ENCODE data around the gene EFCAB8.
A peak's percentile ranks its signal among the peaks of the same experiment; 100 is the strongest.

EFCAB8 gene, protein sequence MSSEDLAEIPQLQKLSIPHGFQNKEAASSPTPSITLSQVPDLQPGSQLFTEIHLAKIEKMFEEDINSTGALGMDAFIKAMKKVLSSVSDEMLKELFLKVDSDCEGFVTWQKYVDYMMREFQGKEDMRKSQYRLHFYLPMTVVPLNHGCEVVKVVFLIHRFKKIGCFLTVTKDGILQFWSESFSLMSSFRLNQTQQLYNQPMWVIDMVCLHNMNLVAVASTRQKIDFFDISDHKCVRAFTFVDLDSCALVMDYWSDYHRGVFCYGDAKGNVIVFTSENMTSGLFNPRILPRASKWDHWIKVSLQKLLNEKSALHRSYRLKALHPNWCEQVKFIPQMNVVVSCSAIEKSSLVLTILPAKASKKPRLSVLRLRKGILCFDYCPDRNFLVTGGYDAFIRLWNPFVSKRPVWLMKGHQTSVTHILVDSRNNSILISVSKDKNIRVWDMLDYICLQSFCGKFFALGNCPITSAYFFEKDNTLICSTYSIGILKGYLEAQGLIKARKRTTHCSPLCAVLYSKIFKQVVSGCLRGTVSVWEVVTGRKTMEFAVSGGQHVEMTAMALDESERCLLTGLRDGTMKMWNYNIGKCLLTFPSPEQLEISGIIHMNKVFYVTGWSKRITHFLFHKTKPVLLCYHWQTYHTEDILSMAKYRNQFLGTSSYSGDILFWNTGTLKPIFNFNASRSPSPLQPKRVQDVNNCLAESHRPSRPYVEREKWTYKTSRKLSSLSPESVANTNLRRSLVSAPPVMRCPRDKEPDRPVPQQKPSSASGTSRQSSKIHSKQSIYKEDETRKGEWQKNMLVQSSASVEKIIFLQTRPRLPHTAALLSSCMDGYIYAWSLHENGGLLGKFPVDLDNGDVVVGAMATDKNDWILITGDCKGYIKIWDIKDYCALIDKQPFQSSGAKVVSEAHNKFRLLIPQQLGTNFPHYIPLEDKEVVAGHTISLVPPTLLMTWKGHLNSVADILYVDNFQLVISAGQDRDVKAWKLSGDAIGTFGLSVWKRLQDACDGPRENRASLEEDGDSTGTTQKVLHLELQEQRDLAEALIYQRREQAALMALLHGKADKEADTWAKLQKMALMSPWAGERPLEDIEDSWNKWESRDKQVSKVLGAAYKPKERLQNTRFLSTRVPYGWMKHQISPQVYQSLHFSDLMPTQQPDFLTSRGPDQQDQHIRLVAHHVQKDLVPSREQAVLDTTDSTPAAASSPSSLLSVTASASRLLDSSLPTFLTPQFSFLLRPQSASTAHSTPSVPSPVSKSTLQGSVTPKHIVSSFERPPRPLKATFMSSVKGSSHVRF

DNA sequence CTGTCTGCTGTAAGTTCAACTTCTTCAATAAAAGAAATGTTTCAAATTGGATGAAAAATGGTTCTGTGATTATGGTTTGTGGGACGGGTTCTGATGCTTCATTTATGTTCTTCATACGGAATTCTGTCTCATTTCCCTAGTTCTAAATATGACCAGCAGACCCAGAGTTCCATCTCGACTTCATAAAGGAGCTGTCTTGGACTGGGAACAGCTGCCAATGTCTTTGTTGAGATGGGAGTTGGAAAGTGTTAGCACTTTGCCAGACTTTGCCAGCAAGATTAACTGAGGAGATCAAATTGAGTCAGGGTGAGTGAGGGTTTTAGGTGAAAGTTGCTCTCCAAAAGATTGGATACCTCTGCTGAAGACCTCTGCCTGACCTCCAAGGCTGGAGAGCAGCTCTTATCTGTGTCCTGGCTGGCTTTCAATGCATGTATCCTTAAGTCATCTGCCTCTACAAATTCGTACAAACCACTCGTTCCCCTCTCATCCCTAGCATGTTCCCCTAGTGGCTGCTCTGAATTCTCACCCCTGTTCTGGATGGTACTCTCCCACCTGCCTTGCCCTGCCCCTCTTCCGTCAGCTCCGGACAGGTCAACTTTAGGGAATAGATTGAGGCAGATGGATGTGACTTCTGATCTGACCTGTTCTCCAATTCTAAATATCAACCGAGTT, at the start of gene EFCAB8:
EFCAB8 (plus strand) TSS at position 223 of the 672 bp plus-strand sequence. CDS start 4,870 bp downstream, outside the sequence.
- DNase-seq: no peak

DNA sequence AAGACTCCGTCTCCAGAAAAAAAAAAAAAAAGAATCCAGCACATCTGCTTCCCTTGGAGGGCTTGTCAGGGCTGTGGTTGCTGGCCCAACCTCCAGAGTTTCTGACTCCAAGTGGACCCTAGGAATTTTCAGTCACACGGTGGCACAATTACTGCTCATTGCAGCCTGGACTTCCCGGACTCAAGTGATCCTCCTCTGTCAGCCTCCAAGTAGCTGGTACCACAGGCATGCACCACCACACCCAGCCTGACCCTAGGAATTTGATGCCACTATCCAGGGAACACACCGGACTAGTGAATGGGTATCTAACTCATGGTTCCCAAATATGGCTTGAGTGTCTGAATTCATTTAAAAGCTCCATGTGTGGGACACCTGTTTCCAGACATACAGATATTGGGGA, 48.8 kb upstream of the EFCAB8 start:
- no peak for DNase-seq

DNA sequence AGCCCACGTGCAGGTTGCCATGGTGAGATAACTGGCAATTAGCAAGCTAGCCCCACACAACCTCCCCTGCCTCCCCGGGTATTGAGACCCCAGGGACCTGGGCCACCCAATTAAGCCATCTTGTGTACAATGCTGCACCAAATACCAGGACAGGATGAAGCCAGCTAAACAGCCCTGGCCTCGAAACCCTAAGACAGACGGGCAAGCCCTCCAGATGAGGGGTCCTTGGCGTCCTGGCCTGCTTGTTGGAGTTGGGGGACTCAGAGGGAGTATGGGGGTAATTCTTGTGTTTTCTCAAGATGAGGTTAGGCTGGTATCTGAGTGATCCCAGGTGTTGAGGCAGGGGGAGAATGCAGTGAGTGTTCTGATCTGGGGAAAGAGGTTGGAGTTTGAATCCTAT, 47.8 kb upstream of the EFCAB8 start:
- no peak for DNase-seq

DNA sequence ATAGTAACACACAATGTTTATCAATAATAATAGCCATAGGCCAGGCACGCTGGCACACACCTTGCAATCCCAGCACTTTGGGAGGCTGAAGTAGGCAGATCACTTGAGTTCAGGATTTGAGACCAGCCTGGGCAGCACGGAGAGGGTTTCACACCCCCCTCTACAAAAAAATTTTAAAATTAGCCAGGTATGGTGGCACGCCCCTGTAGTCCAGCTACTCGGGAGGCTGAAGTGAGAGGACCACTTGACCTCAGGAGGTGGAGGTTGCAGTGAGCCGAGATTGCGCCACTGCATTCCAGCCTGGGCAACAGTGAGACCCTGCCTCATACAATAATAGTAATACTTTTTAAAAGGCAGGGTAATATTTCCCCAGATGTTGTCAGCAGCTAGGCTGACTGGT, 46.8 kb upstream of the EFCAB8 start:
- no peak for DNase-seq

DNA sequence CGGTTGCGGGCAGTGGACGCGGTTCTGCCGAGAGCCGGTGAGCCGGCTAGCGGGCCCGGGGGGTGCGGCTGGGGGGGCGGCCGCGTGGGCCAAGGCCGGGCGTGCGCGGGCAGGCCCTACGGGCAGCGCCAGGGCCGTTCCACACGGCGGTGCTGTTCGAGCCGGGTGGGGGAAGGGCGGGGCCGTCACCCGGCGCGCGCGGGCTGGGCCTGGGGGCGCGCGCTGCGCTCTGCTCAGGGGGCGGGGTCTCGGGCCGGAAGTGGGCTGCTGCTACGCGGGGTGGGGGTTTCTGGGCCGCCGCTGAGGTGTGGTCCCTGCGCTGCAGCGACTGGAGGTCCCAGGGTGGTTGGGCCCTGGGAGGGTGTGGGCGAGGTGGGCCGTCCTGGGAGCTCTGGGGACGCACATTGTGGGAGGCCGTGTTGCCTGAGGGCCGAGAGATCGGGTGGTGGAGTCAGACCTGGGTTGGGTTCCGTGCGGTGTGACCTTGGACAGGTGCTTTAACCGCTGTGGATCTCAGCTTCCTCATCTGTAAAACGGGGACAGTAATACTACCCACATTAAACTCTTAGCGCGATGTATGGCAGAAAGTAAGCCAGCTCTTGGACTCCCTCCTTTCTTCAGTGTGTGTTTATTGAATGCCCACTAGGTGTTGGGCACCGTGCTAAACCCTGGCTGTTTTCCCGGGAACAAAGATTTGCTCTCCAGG, 38.6 kb upstream of the EFCAB8 start:
- peak; percentile 67 for DNase-seq

DNA sequence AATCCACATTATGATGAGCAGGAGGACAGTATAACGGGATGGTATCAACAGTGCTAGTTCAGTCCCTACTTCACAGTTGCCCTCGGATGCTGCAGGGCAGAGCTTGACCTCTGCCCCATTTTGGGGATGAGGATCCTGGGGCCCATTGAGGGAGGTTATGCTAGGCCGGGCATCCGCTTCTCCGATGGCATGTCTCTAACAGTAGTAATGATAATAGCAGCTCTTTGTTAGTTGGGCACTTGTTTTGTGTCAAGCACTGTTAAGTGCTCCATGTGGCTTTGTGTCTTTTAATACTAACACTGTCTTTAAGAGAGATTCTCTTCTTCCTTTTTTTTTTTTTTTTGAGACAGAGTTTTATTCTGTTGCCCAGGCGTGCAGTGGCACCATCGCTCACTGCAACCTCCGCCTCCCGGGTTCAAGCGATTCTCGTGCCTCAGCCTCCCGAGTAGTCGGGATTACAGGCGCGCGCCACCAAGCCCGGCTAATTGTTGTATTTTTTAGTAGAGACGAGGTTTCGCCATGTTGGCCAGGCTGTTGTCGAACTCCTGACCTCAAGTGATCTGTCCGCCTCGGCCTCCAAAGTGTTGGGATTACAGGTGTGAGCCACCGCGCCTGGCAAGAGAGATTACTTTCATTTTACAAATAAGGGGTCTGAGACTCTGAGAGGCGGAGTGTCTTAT, 37.9 kb upstream of the EFCAB8 start:
- no peak for DNase-seq

DNA sequence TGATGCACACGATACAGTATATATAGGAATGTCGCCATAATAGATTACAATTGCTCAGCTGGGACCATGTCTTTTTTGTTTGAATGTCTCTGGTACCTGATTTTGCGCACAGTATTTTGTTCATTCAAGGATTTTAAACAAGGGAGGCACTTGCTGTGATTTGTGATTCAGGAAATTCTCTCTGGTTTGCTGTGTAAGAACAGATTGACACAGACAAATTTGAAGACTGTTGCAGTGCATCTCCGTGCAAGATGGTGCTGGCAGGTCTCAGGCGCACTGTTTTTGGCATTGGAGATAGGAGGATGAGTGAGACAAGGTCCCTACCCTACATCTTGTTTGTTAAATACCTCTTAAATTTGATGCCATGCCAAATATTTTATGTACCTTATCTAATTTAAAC, 36.5 kb upstream of the EFCAB8 start:
- no peak for DNase-seq

DNA sequence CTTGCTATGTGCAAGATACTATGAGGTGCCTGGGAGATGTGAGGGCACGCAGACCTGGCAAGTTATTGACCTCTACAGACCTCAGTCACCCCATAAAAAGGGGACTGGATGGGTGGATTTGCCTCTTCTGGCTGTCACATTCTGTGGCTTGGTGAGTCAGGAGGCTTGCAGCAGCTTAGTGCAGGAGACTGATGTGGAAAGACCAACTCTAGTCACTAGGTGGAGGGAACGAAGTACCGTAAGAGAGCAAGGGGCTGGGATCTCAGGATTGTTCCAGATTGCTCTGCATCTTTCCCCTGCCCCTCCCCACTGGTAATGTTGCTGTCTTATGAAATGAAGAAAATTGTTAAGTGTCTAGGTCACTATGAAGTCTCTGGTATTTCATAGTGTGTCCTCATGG, 35.6 kb upstream of the EFCAB8 start:
- DNase-seq: no peak

DNA sequence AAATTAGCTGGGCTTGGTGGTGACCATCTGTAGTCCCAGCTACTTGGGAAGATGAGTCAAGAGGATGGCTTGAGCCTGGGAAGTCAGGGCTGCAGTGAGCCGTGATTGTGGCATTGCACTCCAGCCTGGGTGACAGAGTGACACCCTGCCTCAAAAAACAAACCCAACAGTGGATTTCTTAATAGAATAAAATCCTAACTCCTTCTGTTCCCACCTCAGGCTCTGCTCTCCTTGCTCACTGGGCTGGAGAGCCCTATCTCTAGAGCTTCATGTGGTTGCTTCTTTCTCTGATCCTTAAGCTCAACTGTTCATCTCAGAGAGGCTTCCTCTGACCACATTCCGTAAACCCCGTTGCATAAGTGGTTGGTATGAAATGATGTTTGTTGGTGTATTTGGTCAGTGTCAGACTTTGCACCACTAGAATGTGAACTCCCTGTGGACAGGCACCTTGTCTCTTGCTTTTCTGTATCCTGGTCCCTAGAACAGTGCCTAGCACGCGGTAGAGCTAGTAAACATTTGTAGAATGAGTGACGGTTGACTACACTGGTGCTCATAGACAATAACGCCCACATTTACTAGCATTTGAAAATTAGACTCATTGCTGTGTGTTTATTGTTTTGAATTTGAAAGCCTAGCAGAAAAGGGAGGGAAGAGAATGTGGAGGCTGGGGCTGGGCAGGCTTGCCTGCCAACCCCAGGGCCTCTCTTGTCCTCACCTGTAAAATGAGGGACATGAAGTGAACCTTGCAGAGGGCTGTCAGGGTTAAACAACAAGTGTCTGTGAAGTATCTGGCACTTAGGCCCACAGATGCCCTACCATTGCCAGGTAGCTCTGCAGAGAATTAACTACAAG, 34.8 kb upstream of the EFCAB8 start:
- DNase-seq: no peak

DNA sequence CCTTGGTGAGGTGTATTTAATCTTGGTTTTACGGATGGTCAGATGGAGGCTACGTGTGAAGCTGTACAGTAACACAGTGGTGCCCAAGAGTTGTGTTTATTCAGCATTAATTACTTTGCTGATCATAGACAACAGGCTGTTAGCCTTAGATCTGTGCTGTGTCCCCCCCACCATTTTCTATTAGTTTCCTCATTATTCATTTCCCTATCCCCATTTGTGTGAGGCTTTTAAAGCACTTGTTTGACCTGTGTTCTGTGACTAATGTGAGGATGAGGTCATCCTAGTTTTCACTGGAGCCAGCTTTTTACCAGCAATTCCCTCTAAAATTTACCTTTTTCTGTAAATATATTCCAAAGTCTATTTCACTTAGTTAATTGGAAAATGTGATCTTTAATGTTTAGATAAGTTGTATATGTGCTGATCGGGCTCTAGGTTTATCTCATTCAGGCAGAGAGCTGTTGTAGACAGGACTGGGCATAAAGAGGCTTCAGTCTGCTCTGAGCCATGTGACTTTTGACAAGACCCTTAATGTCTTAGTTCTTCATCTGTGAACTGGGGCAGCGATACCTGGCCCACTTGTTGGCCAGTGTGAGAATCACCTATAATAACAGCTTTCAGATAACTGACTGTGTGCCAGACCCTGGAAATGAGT, 30.6 kb upstream of the EFCAB8 start:
- no peak for DNase-seq

DNA sequence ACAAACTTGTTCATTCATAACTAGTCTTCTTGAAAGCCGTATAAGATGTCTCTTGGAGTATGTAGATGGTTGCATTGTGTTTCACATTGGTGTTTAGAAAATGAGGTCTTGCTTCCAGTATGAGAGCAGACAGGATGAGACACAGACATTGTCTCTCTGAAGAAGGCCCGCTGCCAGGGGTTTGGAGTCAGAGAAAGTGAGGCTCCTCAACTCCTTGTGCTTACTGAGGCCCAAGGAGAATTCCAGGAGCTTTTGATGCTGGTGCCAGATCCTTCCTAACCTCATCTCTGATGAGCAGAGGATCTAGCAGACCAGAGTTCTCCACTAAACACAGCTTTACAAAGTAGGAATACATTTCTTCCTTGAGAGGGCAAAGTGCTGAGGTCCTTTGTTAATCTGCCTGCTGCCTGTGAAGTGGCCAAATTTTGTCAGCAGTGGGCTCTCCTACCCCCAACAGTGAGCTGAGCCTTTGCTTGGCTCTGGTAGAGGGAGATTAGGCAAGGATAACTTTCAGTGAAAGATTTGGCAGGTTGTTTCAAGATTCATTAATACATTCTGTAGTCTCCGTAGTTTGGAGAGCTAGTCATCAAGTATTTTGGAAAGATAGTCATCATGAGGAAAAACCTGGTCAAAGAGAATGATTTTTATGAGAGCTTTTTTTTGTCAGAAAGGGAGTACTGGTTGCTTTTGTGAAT, 29.3 kb upstream of the EFCAB8 start:
- no peak for DNase-seq

DNA sequence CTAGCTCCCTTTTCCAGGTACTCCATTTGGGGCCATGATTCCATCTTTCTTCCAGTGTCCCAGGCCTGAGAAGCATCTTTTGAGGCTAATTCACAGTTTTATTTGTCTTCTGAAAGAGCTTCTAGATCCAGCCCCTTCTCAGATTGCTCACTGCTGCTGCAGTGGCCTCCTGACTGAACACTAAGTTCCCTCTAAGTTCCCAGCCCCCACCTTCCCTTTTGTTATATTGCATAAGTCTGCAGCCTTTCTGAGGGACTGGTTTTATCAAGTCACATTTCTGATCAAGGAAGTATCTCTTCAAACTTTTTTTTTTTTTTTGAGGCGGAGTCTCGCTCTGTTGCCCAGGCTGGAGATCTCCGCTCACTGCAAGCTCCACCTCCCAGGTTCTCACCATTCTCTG, 28.3 kb upstream of the EFCAB8 start:
- no peak for DNase-seq

DNA sequence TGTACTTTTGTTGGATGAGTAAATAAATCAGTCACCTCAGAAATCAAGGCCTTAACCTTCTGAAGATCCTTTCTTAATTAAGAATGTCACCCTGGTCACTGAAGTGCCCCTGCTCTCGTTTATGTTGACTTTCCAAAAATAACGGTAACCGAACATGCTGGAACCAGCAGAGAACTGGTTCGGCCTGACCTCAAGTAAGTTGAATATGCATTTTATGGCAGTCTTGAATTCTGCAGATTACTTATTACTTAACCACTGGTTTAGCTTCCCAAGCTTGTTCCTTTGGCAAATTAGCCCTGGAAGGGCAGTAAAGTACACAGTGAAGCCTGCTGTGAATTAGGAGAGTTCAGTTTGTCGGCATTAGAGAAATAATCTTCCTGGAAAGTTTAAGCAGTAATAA, 26.7 kb upstream of the EFCAB8 start:
- no peak for DNase-seq

DNA sequence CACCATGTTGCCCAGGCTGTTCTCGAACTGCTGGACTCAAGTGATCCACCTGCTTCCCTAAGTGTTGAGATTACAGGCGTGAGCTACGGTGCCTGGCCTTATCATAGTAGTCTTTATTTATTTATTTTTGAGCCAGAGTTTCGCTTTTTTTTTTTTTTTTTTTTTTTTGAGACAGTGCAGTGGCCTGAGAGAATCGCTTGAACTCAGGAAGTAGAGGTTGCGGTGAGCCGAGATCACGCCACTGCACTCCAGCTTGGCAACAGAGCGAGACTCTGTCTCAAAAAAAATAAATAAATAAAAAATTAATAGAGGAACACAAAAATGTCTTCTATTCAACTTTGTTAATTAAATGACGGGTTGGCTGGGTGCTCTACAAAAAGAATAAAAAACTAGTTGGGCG, 26.1 kb upstream of the EFCAB8 start:
- no peak for DNase-seq

DNA sequence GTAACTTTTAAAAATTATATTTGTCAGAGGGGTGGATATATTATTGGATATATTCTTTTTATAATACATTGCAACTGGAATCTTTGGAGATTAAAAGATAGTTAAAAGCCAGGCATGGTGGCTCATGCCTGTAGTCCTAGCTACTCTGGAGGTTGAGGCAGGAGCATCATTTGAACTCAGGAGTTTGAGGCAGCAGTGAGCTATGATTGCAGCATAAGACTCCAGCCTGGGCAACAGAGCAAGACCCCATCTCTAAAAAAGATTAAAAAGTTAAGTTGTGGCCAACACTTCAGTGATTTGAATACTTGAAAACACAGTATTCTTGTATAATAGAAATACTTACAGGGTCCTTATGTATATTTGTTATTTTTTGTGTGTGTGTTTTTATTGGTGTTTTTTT, 23.8 kb upstream of the EFCAB8 start:
- no peak for DNase-seq

DNA sequence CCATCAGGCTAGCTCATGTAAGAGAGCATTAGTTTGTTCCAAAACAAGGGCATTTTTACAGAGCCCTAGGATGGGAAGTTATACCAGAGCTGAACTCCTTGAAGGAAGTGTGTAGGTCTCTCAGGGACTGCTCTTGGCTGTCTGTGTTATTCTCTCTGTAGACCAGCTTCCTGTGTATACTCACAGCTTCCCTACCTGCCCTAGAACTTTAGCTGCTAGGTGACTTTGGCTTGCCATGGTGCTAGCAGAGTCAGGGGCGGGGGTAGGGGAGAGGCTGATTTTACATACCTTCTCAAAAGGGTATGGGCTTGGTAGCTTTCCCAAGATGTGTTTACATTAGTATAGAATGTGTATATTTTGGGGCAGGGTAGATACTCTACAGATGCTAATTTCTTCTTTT, 21.6 kb upstream of the EFCAB8 start:
- DNase-seq: no peak

DNA sequence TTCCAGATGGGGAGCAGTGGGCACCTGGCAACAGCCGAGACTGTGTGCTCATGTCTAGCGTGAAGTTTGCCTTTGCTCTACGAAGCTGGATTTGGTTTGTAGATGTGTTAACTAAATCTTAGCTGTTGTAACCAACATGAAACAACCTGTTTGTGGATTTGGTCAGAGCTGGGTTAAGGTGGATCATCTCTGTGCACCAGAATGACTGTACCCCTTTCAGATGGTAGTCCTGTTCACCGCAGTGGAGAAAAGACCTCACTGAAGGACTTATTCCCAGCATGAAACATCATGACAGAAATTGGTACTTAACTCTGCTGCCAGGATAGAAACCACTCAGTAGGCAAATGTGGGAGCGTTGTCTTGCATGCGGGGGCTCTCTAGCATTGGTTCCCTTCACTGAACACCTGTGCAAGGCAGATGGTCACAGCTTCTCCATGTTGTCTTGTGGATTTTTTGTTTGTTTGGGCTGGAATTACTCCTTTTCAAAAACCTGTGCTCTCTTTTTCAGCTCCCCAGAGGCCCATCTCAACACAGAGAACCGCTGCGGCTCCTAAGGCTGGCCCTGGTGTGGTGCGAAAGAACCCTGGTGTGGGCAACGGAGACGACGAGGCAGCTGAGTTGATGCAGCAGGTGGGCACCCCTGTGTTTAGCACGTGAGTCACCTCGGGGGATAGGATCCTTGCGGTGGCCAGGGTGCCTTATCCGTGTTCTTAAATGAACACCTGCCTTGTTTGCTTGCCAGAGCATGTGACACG, 19.3 kb upstream of the EFCAB8 start:
- DNase-seq: no peak

DNA sequence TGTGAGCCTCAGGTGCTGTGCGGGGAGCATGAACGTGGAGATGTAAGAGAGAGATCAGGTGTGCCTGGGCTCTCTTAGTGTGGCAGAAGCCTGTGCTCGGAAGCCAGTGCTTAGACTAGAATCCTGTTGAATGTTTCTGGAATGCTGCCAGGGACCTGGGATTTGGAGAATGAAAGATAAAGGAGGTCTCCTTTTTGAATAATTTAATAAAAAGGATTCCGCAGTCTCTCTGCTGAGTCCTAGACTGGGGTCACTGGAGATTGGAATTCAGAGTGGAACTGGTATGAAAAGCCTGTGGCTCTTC, 18.8 kb upstream of the EFCAB8 start:
- DNase-seq: no peak

DNA sequence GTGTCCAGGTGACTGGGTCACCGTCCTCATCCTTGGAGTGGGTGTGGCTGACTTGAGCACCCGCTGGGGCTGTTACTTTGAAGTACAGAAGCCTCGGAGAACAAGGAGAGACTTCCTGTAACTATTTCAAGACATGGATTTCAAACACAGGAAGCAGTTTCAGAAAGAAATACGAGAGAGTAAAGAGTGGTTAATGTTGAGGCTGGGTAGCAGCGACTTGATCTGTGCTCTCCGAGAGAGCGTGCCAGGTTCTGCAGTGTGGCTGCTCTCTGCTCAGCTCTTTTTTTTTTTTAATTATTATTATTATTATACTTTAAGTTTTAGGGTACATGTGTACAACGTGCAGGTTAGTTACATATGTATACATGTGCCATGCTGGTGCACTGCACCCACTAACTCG, 17.5 kb upstream of the EFCAB8 start:
- DNase-seq: no peak

All from activated gamma-delta T cell treated with Interleukin-2 at 50 U/mL for 16 hours (primary cell).